ENCODE measurements around the gene MRPL23.

DNA sequence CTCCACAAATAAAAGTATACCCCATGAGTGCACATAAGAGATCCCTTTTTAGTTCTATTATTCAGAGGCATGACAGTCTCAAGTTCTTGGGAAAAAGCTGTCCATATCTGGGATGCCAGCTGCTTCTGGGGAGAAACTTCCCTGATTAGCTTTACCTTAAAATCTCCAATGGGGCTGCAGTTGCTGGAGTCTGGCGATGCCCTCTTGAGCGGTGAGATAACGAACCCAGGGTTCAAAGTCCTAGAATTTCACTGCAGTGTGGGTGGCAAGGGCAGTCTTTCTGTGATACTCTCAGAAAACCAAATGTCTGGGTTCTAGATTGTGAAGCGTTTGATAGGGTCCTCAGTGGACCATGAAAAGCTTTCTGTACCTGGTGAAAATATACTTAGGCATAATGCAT lies 48.0 kb upstream of the MRPL23 start:
- no peak for TF ChIP-seq POLR2AphosphoS5 (IDR thresholded peaks at IDR 0.05; ENCODE audit: low read depth, low read length)
- TF ChIP-seq SPI1 (IDR thresholded peaks at IDR 0.05; ENCODE audit: low read depth, low read length): no peak
- TF ChIP-seq POU2F2 (IDR thresholded peaks at IDR 0.05; ENCODE audit: low read depth, low read length): no peak
- no peak for TF ChIP-seq TAF1 (IDR thresholded peaks at IDR 0.05; ENCODE audit: low read depth, low read length)
- TF ChIP-seq PAX5 (IDR thresholded peaks at IDR 0.05; ENCODE audit: insufficient read depth, low read length, severe bottlenecking): no peak

Measured in GM12891 (cell line).